Right cardiac atrium (tissue), 5 donors: ENCODE measurements around the gene ALOX5. TPM values are rescaled to one million over a fixed set of nuclear protein-coding genes. Genes with fewer than 3 reads are reported as not detected.
"Not testable (repeated sequence)": the region's sequence is repeated elsewhere in the genome, so short reads cannot be mapped to it uniquely, and the experiment has no call there.

Experiments used
- ATAC-seq, 2 donors: fragments of 200-7000 bp; cut with Tn5 transposase; one replicate each; pipeline versions ENCODE4 v1.8.0 to v1.9.1; 2020; ENCODE audit warnings: moderate library complexity in 2 of 2, mild to moderate bottlenecking in 1 of 2
- DNase-seq, 3 donors: peaks; one replicate each; pipeline ENCODE4 v3.0.0-alpha.2; 2020
- H3K27ac ChIP-seq: one replicate; pipeline ENCODE4 v1.5.1; 2013; ENCODE audit warnings: mild to moderate bottlenecking, low read length, control low read depth, moderate library complexity
- H3K27me3 ChIP-seq: one replicate; pipeline ENCODE4 v1.6.1; 2013; ENCODE audit not compliant: control insufficient read depth, insufficient read depth
- H3K4me1 ChIP-seq: one replicate; pipeline ENCODE4 v1.6.1; 2013; ENCODE audit warnings: low read length; ENCODE audit not compliant: control insufficient read depth, insufficient read depth
- H3K4me3 ChIP-seq: one replicate; pipeline ENCODE4 v1.5.1; 2013; ENCODE audit warnings: low read length, control low read depth
- H3K9me3 ChIP-seq: one replicate; pipeline ENCODE4 v1.6.1; 2013; ENCODE audit warnings: low read length; ENCODE audit not compliant: control insufficient read depth
- WGBS: extraction: QIAGEN DNeasy Blood & Tissue Kit; methylation state at CpG from one replicate; pipeline ENCODE4 v1.1.7; 2013; 5-methylcytosine and 5-hydroxymethylcytosine counted together
- intact Hi-C, 4 donors: fragments of 100-400 bp; cut with DNase I; formaldehyde crosslinking; loops; one replicate each; pipeline versions ENCODE4 v1.11.0 to v1.14.0; 2022 to 2023
- polyA plus RNA-seq: library from polyadenylated mRNA; stranded (reverse); fragments of 200-250 nt; gene quantifications from one replicate; pipeline ENCODE4 v1.2.3, GENCODE V29; 2013
- total RNA-seq, 4 donors: library from RNA; stranded (reverse); fragmentation: NEBNext Ultra II Directional; extraction: Animal tissue kit (Norgen Biotek cat#: 25700); gene quantifications; one replicate each; pipeline ENCODE4 v1.2.1, GENCODE V29; 2021
- donor health status: healthy with polysubstance abuse.
- donor health status: DM: no; HTN: yes; CAD: no.
- donor health status: DM: no; HTN: no; CAD: no.
- donor health status: DM: no; HTN: yes; CAD: no; lungs with severe emphysema.
- donor health status: DM: yes; HTN: yes; CAD: no.

Gene ALOX5
- total and polyA plus RNA-seq, 5 donors = 5.6 to 13.0 (median 11.5) TPM

- no peak for ATAC-seq
- H3K27ac ChIP-seq = no peak overlapping the region
- WGBS = 56% methylated on average over 2 of the region's 2 CpGs
- intact Hi-C loops = no loop called here
- DNase-seq = no peak
- no peak overlapping the region for H3K4me3 ChIP-seq
- no peaks in the 10 kb centered on the region for H3K27me3 ChIP-seq
- H3K4me1 ChIP-seq = no peaks in the 10 kb centered on the region
- H3K9me3 ChIP-seq = no peaks in the 10 kb centered on the region
Measured at GRCh38 chr10:45407542-45407941, 33.5 kb downstream of the ALOX5 start.

- peak in 1 of 2 donors; percentile 32 for ATAC-seq
Measured at GRCh38 chr10:45408421-45409319, 34.7 kb downstream of the ALOX5 start.

GRCh38 chr10:45409347-45409746 is 35.3 kb downstream of the ALOX5 start:
- H3K27me3 ChIP-seq, ATAC-seq, H3K27ac ChIP-seq, H3K4me3 ChIP-seq, H3K4me1 ChIP-seq, H3K9me3 ChIP-seq, intact Hi-C loops, DNase-seq: not testable (repeated sequence)

More at GRCh38 chr10:45408421-45409319, 34.7 kb downstream of the ALOX5 start:
- WGBS = 55% methylated on average over 5 of the region's 5 CpGs
- Histone ChIP-seq H3K9me3 (no peaks in the 10 kb centered on the region), H3K27me3 (no peaks in the 10 kb centered on the region), H3K27ac (no peak overlapping the region), H3K4me1 (no peaks in the 10 kb centered on the region), H3K4me3 (no peak overlapping the region)
- intact Hi-C loops = no loop called here
- DNase-seq = peak in 1 of 3 donors; percentile 36

GRCh38 chr10:45409782-45410181 is 35.8 kb downstream of the ALOX5 start:
- H3K4me3 ChIP-seq = no peak overlapping the region
- ATAC-seq = no peak
- H3K9me3 ChIP-seq = no peaks in the 10 kb centered on the region
- H3K27me3 ChIP-seq = no peaks in the 10 kb centered on the region
- intact Hi-C loops = no loop called here
- WGBS = 70% methylated on average over 1 of the region's 1 CpG
- H3K27ac ChIP-seq = no peak overlapping the region
- no peaks in the 10 kb centered on the region for H3K4me1 ChIP-seq
- no peak for DNase-seq

GRCh38 chr10:45410489-45410806 is 36.4 kb downstream of the ALOX5 start:
- intact Hi-C loops = no loop called here
- WGBS = 76% methylated on average over 2 of the region's 2 CpGs
- H3K27me3 ChIP-seq = no peaks in the 10 kb centered on the region
- no peak overlapping the region for H3K27ac ChIP-seq
- no peaks in the 10 kb centered on the region for H3K4me1 ChIP-seq
- H3K9me3 ChIP-seq = no peaks in the 10 kb centered on the region
- ATAC-seq = no peak
- no peak overlapping the region for H3K4me3 ChIP-seq
- DNase-seq = no peak

GRCh38 chr10:45410807-45411606 is 37.0 kb downstream of the ALOX5 start:
- intact Hi-C loops = no loop called here
- H3K27ac ChIP-seq = no peak overlapping the region
- no peaks in the 10 kb centered on the region for H3K4me1 ChIP-seq
- no peak overlapping the region for H3K4me3 ChIP-seq
- H3K27me3 ChIP-seq = no peaks in the 10 kb centered on the region
- peak in 1 of 2 donors; percentile 58 for ATAC-seq
- H3K9me3 ChIP-seq = no peaks in the 10 kb centered on the region
- 70% methylated on average over 6 of the region's 6 CpGs for WGBS
- DNase-seq = no peak

- ATAC-seq (no peak), DNase-seq (peak in 1 of 3 donors; percentile 16)
- H3K9me3 ChIP-seq = no peaks in the 10 kb centered on the region
- 88% methylated on average over 4 of the region's 4 CpGs for WGBS
- no peaks in the 10 kb centered on the region for H3K27me3 ChIP-seq
- no peak overlapping the region for H3K27ac ChIP-seq
- H3K4me3 ChIP-seq = no peak overlapping the region
- no peaks in the 10 kb centered on the region for H3K4me1 ChIP-seq
- intact Hi-C loops = no loop called here
Measured at GRCh38 chr10:45411607-45411940, 37.6 kb downstream of the ALOX5 start.

- H3K27ac ChIP-seq, DNase-seq, ATAC-seq, H3K4me3 ChIP-seq, H3K9me3 ChIP-seq, H3K27me3 ChIP-seq, H3K4me1 ChIP-seq, intact Hi-C loops: not testable (repeated sequence)
- 97% methylated on average over 5 of the region's 5 CpGs for WGBS
Measured at GRCh38 chr10:45415062-45415461, 41.0 kb downstream of the ALOX5 start.

- Histone ChIP-seq H3K9me3 (no peaks in the 10 kb centered on the region), H3K4me3 (no peak overlapping the region), H3K27me3 (no peaks in the 10 kb centered on the region), H3K27ac (no peak overlapping the region), H3K4me1 (peaks cover 8% of the 10 kb centered on the region)
- WGBS = 97% methylated on average over 2 of the region's 2 CpGs
- intact Hi-C loops = no loop called here
- DNase-seq (no peak), ATAC-seq (no peak)
Measured at GRCh38 chr10:45416603-45417002, 42.6 kb downstream of the ALOX5 start.

GRCh38 chr10:45417746-45418145 is 43.7 kb downstream of the ALOX5 start:
- WGBS = 81% methylated on average over 6 of the region's 6 CpGs
- Histone ChIP-seq H3K27me3 (no peaks in the 10 kb centered on the region), H3K27ac (no peak overlapping the region), H3K4me3 (no peak overlapping the region), H3K9me3 (no peaks in the 10 kb centered on the region), H3K4me1 (peaks cover 8% of the 10 kb centered on the region)
- DNase-seq (peak in 1 of 3 donors; percentile 47), ATAC-seq (no peak)
- intact Hi-C loops = no loop called here

- Histone ChIP-seq H3K27me3 (no peaks in the 10 kb centered on the region), H3K27ac (peak overlapping the region; percentile 7), H3K4me3 (peak overlapping the region; percentile 21), H3K9me3 (no peaks in the 10 kb centered on the region), H3K4me1 (peaks cover 8% of the 10 kb centered on the region)
- 58% methylated on average over 15 of the region's 15 CpGs for WGBS
- intact Hi-C loops = no loop called here
- ATAC-seq = no peak
- no peak for DNase-seq
Measured at GRCh38 chr10:45418417-45418848, 44.4 kb downstream of the ALOX5 start.
